Measurements from ENCODE around the gene URB1.

The URB1 gene

DNA sequence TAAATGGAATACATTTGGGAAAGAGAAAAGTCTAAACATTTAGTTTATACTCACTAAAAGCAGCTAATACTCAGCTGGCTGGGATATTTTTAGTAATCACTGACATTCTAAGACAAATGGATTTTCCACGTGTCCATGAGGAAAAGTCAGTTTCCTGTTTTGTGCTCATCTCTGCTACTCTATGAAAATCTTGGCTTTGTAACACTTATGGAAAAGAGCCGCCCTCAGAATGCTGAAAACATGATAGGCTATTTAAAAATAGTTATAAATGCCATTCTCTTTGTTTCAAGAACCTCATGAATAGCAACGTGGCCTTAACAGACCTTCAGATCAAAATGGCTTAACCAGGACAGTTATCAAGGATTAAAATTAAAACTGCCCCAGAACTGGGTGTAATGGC lies 64.2 kb downstream of the URB1 start:
- TF ChIP-seq, protein P1, sequence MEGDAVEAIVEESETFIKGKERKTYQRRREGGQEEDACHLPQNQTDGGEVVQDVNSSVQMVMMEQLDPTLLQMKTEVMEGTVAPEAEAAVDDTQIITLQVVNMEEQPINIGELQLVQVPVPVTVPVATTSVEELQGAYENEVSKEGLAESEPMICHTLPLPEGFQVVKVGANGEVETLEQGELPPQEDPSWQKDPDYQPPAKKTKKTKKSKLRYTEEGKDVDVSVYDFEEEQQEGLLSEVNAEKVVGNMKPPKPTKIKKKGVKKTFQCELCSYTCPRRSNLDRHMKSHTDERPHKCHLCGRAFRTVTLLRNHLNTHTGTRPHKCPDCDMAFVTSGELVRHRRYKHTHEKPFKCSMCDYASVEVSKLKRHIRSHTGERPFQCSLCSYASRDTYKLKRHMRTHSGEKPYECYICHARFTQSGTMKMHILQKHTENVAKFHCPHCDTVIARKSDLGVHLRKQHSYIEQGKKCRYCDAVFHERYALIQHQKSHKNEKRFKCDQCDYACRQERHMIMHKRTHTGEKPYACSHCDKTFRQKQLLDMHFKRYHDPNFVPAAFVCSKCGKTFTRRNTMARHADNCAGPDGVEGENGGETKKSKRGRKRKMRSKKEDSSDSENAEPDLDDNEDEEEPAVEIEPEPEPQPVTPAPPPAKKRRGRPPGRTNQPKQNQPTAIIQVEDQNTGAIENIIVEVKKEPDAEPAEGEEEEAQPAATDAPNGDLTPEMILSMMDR (IDR thresholded peaks at IDR 0.05): no peak
- no peak for TF ChIP-seq ZFX (IDR thresholded peaks at IDR 0.05; ENCODE audit: borderline replicate concordance)
- H3K27ac ChIP-seq: no peak overlapping the region

DNA sequence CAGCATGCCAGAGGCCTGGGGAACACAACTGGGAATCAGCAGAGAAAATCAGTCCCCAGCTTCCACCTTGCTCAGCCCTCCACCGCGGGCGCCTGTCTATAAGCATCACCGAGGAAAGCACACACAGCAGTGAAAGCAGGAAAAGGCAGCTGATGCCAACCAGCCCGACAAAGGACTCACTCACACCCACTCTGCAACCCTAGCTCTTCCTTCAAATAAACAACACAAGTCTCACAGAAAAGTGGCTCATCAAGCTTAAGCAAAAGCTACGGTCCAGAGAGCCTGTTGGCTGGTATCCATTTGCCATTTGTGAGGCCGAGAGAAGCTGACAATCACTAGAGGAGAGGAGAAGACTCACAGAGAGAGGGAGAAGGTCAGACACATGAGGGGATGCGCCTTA lies 67.1 kb downstream of the URB1 start:
- H3K27ac ChIP-seq: no peak overlapping the region
- TF ChIP-seq, protein P1 (IDR thresholded peaks at IDR 0.05): no peak
- TF ChIP-seq ZFX (IDR thresholded peaks at IDR 0.05; ENCODE audit: borderline replicate concordance): no peak

DNA sequence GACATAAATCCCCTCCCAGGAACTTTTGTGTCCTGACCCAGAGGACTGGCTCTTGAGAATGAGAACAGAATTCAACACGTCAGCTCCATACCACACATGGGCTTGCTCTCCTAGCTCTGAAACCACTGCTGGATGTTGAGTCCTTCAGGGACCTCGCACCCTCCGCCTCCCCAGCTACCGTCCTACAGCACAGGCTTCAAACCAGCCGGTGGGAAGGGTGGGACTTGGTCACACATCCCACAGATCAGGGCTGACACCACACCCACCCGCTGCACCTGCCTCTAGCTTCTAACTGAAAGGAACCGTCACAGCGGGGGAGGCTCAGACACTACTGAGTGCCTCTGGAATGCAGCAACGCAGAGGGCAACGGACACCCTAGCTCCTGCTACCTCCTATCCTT lies 70.1 kb downstream of the URB1 start:
- no peak for TF ChIP-seq ZFX (IDR thresholded peaks at IDR 0.05; ENCODE audit: borderline replicate concordance)
- TF ChIP-seq, protein P1 (IDR thresholded peaks at IDR 0.05): no peak

DNA sequence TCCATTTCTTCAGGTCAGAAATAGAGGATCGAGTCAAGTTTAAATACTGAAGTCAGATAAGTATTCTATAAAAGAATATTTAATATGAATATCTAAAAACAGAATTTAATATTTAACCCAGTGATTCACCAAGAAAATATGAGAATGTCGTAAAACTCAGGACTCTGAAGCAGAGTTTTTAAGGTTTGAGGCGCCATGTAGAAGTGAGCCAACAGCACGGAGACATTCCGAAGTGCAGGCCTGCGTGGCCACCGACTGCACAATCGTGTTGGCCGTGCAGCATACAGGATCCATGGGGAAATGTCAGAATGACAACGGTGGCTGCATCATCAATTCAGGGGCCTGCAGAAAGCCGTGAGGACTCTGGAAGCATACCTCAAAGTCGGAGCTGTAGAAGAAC lies 70.7 kb downstream of the URB1 start:
- TF ChIP-seq ZFX (IDR thresholded peaks at IDR 0.05; ENCODE audit: borderline replicate concordance): no peak
- TF ChIP-seq, protein P1 (IDR thresholded peaks at IDR 0.05): no peak
- no peak overlapping the region for H3K27ac ChIP-seq

More for the DNA sequence above, 70.1 kb downstream of the URB1 start:
- H3K27ac ChIP-seq: no peak overlapping the region

DNA sequence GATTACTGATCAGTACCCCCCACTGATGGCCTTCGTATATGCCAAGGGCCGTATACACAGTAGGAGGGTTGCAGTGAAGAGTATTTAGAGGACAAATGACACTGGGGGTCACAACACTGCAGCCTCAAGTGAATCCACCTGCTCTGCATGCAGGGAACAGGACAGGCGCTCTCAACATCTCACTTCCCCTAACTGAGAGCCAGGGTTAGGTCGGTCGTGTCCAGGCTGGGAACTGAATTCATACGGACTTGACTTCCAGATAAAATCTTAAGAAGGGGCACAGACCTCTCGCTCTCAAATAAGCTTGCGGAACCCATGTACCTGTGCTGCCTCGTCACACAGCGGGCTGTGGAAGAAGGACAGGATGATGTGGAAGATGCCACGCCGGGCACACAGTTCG lies 71.3 kb downstream of the URB1 start:
- TF ChIP-seq ZFX (IDR thresholded peaks at IDR 0.05; ENCODE audit: borderline replicate concordance): no peak
- TF ChIP-seq, protein P1 (IDR thresholded peaks at IDR 0.05): no peak
- no peak overlapping the region for H3K27ac ChIP-seq

DNA sequence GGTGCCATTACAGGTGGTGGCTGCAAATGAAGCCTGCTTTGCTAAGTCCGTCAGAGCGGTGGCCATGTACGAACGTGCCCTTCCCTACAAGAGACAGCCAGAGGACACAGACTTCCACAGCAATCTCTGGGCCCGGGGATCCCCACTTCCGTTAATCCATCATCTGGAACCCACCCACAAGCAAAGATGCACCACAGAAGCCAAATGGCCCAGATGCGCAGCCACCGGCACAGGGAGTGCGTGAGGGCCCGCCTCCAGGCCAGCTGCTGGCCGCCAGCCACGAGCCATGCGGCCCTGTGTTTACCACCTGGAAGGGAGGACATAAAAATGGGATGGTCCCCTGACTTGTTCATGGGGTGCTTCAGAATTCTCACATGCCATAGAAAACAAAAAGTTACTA lies 72.1 kb downstream of the URB1 start:
- no peak for TF ChIP-seq ZFX (IDR thresholded peaks at IDR 0.05; ENCODE audit: borderline replicate concordance)
- TF ChIP-seq, protein P1 (IDR thresholded peaks at IDR 0.05): no peak

DNA sequence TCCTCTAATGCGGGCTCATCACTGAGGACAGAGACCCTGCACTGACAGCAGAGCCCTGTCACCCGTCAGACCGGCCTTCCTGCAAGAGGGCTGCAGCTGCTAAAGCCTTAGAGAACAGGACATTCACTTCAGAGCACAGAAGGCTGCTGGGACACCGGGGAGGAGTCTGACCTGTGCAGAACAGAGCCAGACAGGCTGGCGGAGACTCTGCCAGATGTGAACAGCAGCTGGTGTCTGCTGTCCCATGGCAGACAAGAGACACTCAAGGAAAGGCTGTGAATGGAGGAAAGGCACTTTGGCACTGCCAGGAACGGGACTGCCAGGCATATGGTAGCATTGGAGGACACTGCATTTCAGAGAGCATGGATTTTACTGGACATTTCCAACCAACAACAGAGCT lies 72.8 kb downstream of the URB1 start:
- no peak overlapping the region for H3K27ac ChIP-seq
- no peak for TF ChIP-seq ZFX (IDR thresholded peaks at IDR 0.05; ENCODE audit: borderline replicate concordance)
- TF ChIP-seq, protein P1 (IDR thresholded peaks at IDR 0.05): no peak

More for the DNA sequence above, 72.1 kb downstream of the URB1 start:
- no peak overlapping the region for H3K27ac ChIP-seq

All from 22Rv1 (cell line).